Parathyroid adenoma (tissue), 2 donors: ENCODE measurements around the gene USH2A.

Experiments
- H2AFZ ChIP-seq: fragments of 300-600 bp; sonication (generic); one replicate; pipeline ENCODE4 v1.7.0; 2017; ENCODE audit warnings: antibody characterized with exemption, mild to moderate bottlenecking
- H3K27ac ChIP-seq: fragments of 300-600 bp; sonication (generic); one replicate; pipeline ENCODE4 v1.7.0; 2017
- H3K27me3 ChIP-seq: fragments of 300-600 bp; sonication (generic); one replicate; pipeline ENCODE4 v1.7.0; 2017; ENCODE audit warnings: low read length; ENCODE audit not compliant: control insufficient read depth, insufficient read depth
- H3K36me3 ChIP-seq: fragments of 300-600 bp; sonication (generic); one replicate; pipeline ENCODE4 v1.7.0; 2017; ENCODE audit warnings: low read length; ENCODE audit not compliant: control insufficient read depth, insufficient read depth
- H3K4me1 ChIP-seq: fragments of 300-600 bp; sonication (generic); one replicate; pipeline ENCODE4 v1.7.0; 2017; ENCODE audit warnings: control low read depth
- H3K4me2 ChIP-seq: fragments of 300-600 bp; sonication (generic); one replicate; pipeline ENCODE4 v1.7.0; 2017; ENCODE audit warnings: low read length
- H3K4me3 ChIP-seq: fragments of 300-600 bp; sonication (generic); one replicate; pipeline ENCODE4 v1.7.0; 2017; ENCODE audit warnings: low read depth, low read length
- H3K79me2 ChIP-seq: fragments of 300-600 bp; sonication (generic); one replicate; pipeline ENCODE4 v1.7.0; 2017; ENCODE audit warnings: control low read depth
- H3K9ac ChIP-seq: fragments of 300-600 bp; sonication (generic); one replicate; pipeline ENCODE4 v1.7.0; 2017; ENCODE audit warnings: mild to moderate bottlenecking
- H3K9me3 ChIP-seq: fragments of 300-600 bp; sonication (generic); one replicate; pipeline ENCODE4 v1.7.0; 2017; ENCODE audit warnings: low read length; ENCODE audit not compliant: control insufficient read depth
- TF ChIP-seq, protein P1 (sequence below): fragments of 300-600 bp; sonication (generic); IDR thresholded peaks from one replicate; pipeline ENCODE4 v1.7.0; 2017; ENCODE audit warnings: antibody characterized with exemption, mild to moderate bottlenecking
- donor health status: primary hyperparathyroidism.

Gene USH2A

DNA sequence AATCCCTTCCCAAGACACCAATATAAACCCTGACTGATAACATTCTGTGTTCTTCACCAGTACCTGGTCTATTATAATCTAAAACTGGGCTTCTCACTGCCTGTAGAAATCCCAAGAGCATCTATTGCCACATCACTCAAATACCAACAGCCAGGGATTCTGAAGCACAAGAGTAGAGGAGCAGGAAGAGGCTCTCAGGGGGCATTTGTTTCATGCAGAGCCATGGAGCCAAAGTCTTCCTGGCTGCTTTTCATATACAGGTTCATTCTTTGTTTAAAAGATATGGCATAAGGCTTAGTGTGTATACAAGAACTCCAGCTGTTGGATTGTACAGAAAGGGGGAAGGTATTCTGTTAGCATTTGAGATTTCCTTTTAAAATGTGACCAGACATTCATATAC lies 38.2 kb upstream of the USH2A start:
- Histone ChIP-seq H3K9me3 (no peaks in the 10 kb centered on the region), H3K79me2 (no peaks in the 10 kb centered on the region), H2AFZ (no peak overlapping the region), H3K36me3 (no peaks in the 10 kb centered on the region), H3K4me3 (no peak overlapping the region), H3K4me1 (no peaks in the 10 kb centered on the region), H3K27ac (no peak overlapping the region), H3K27me3 (no peaks in the 10 kb centered on the region), H3K4me2 (no peak overlapping the region), H3K9ac (no peak overlapping the region)
- TF ChIP-seq, protein P1, sequence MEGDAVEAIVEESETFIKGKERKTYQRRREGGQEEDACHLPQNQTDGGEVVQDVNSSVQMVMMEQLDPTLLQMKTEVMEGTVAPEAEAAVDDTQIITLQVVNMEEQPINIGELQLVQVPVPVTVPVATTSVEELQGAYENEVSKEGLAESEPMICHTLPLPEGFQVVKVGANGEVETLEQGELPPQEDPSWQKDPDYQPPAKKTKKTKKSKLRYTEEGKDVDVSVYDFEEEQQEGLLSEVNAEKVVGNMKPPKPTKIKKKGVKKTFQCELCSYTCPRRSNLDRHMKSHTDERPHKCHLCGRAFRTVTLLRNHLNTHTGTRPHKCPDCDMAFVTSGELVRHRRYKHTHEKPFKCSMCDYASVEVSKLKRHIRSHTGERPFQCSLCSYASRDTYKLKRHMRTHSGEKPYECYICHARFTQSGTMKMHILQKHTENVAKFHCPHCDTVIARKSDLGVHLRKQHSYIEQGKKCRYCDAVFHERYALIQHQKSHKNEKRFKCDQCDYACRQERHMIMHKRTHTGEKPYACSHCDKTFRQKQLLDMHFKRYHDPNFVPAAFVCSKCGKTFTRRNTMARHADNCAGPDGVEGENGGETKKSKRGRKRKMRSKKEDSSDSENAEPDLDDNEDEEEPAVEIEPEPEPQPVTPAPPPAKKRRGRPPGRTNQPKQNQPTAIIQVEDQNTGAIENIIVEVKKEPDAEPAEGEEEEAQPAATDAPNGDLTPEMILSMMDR: no peak

GRCh38 chr1:216459651-216460207 lies 36.5 kb upstream of the USH2A start:
- H3K4me3 ChIP-seq: no peak overlapping the region
- no peaks in the 10 kb centered on the region for H3K9me3 ChIP-seq
- TF ChIP-seq, protein P1: no peak
- no peaks in the 10 kb centered on the region for H3K36me3 ChIP-seq
- H2AFZ ChIP-seq: no peak overlapping the region
- H3K27ac ChIP-seq: no peak overlapping the region
- no peaks in the 10 kb centered on the region for H3K79me2 ChIP-seq
- H3K4me2 ChIP-seq: no peak overlapping the region
- H3K9ac ChIP-seq: no peak overlapping the region
- H3K4me1 ChIP-seq: no peaks in the 10 kb centered on the region
- H3K27me3 ChIP-seq: no peaks in the 10 kb centered on the region

DNA sequence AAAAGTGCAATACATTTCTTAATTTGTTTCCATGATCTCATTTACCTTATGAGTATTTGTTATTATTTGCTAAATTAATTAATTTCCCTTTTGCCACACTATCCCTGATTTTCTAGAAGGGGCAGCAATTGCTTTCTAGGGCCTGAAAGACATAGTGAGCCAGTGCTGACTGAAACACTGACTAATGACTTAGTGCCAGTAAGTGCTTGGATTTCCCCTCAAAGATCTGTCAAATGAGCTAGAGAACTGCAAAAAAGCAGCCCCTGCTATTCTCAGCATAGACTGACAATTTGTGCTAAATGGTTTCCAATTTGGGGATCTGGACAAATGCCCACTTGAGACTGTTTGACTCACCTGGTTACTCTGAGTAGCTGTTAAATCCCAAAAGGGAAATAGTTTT lies 35.6 kb upstream of the USH2A start:
- no peak overlapping the region for H3K27ac ChIP-seq
- TF ChIP-seq, protein P1: no peak
- H3K9me3 ChIP-seq: no peaks in the 10 kb centered on the region
- no peaks in the 10 kb centered on the region for H3K27me3 ChIP-seq
- no peaks in the 10 kb centered on the region for H3K79me2 ChIP-seq
- no peaks in the 10 kb centered on the region for H3K4me1 ChIP-seq
- H3K9ac ChIP-seq: no peak overlapping the region
- no peak overlapping the region for H2AFZ ChIP-seq
- no peak overlapping the region for H3K4me3 ChIP-seq
- H3K4me2 ChIP-seq: no peak overlapping the region
- H3K36me3 ChIP-seq: no peaks in the 10 kb centered on the region

- no peaks in the 10 kb centered on the region for H3K79me2 ChIP-seq
- no peak overlapping the region for H3K9ac ChIP-seq
- no peak overlapping the region for H3K4me2 ChIP-seq
- H3K4me1 ChIP-seq: no peaks in the 10 kb centered on the region
- H3K27me3 ChIP-seq: no peaks in the 10 kb centered on the region
- no peaks in the 10 kb centered on the region for H3K9me3 ChIP-seq
- H2AFZ ChIP-seq: no peak overlapping the region
- no peak overlapping the region for H3K4me3 ChIP-seq
- H3K27ac ChIP-seq: no peak overlapping the region
- no peaks in the 10 kb centered on the region for H3K36me3 ChIP-seq
- TF ChIP-seq, protein P1: no peak
Measured at GRCh38 chr1:216457356-216457755, 34.1 kb upstream of the USH2A start.

- H3K4me2 ChIP-seq: no peak overlapping the region
- H3K36me3 ChIP-seq: no peaks in the 10 kb centered on the region
- no peaks in the 10 kb centered on the region for H3K9me3 ChIP-seq
- TF ChIP-seq, protein P1: no peak
- H3K79me2 ChIP-seq: no peaks in the 10 kb centered on the region
- no peaks in the 10 kb centered on the region for H3K4me1 ChIP-seq
- H3K27ac ChIP-seq: no peak overlapping the region
- H3K4me3 ChIP-seq: no peak overlapping the region
- no peak overlapping the region for H3K9ac ChIP-seq
- H3K27me3 ChIP-seq: no peaks in the 10 kb centered on the region
- no peak overlapping the region for H2AFZ ChIP-seq
Measured at GRCh38 chr1:216456682-216457081, 33.4 kb upstream of the USH2A start.
